HCT116 (cell line): Measurements from ENCODE around the gene GPS2. TPM values are rescaled to one million over a fixed set of nuclear protein-coding genes. Genes with fewer than 3 reads are reported as not detected.

Experiments
- ATAC-seq: fragments of 200-7000 bp; cut with Tn5 transposase; 2 replicates; pipeline ENCODE4 v1.9.1; 2020; ENCODE audit warnings: mild to moderate bottlenecking, moderate library complexity
- BruUV-seq: library from RNA; stranded (reverse); fragments of 400-500 nt; replicated peaks from 2 replicates; lab custom pipeline; 2021; lab: Mats Ljungman, UMichigan
- CTCF ChIA-PET: fragments of 300-600 bp; sonication (Branson Sonifier 250); formaldehyde crosslinking; loops from one replicate; lab custom pipeline; 2021; ENCODE audit warnings: antibody characterized with exemption; lab: Charles Lee
- POLR2A ChIA-PET: fragments of 300-600, 350-600 bp; sonication (Branson Sonifier 250); formaldehyde crosslinking; loops from one replicate; lab custom pipeline; 2021; ENCODE audit warnings: antibody characterized with exemption; lab: Charles Lee
- RAD21 ChIA-PET, 2 experiments: fragments of 300-600 bp; sonication (Branson Sonifier 250); formaldehyde crosslinking; loops; one replicate each; lab custom pipeline; 2023; ENCODE audit warnings: low total read pairs in 2 of 2; ENCODE audit not compliant: uncharacterized antibody in 2 of 2, unreplicated experiment in 2 of 2, low non-redundant PET in 1 of 2; lab: Charles Lee
- DNase-seq: peaks from one replicate; pipeline ENCODE4 v3.0.0-alpha.2; 2010; ENCODE audit warnings: low read depth, low spot score
- H2AFZ ChIP-seq: fragments of 200-600 bp; shearing (Covaris generic), sonication (generic); 2 replicates; pipeline ENCODE4 v1.6.1; 2017; ENCODE audit warnings: low read depth, mixed run types, mixed read lengths, antibody characterized with exemption, low read length; ENCODE audit not compliant: poor library complexity, severe bottlenecking
- H3K27ac ChIP-seq: 2 replicates; pipeline ENCODE4 v1.5.1; 2012; ENCODE audit warnings: low read depth, low read length
- H3K27me3 ChIP-seq: fragments of 200-600 bp; sonication (generic); 2 replicates; pipeline ENCODE4 v1.6.1; 2016; ENCODE audit warnings: mixed run types, low read length, mixed read lengths; ENCODE audit not compliant: insufficient read depth
- H3K36me3 ChIP-seq, 2 experiments: fragments of 200-500 bp in 1 of 2; fragments of 200-600 bp in 1 of 2; sonication (Bioruptor generic) in 1 of 2; sonication (generic) in 1 of 2; 2 replicates each; pipeline versions ENCODE4 v1.5.1 to v1.6.1; 2014 to 2016; ENCODE audit warnings: low read length in 2 of 2, inconsistent platforms in 1 of 2, mixed read lengths in 1 of 2, mixed run types in 1 of 2; ENCODE audit not compliant: insufficient read depth in 2 of 2, control insufficient read depth in 1 of 2
- H3K4me1 ChIP-seq, 2 experiments: fragments of 200-600 bp in 1 of 2; sonication (generic) in 1 of 2; 2 replicates each; pipeline versions ENCODE4 v1.5.1 to v1.6.1; 2012 to 2017; ENCODE audit warnings: low read length in 2 of 2, inconsistent platforms in 1 of 2, mild to moderate bottlenecking in 1 of 2, mixed read lengths in 1 of 2, mixed run types in 1 of 2, moderate library complexity in 1 of 2; ENCODE audit not compliant: insufficient read depth in 2 of 2, control insufficient read depth in 1 of 2
- H3K4me2 ChIP-seq: fragments of 200-600 bp; sonication (generic); 2 replicates; pipeline ENCODE4 v1.6.1; 2017; ENCODE audit warnings: mixed run types, low read length, mixed read lengths
- H3K4me3 ChIP-seq, 2 experiments: fragments of 200-600 bp in 1 of 2; sonication (generic) in 1 of 2; replicated peaks in 1 of 2; 2 replicates each; pipeline ENCODE4 v1.5.1; 2011 to 2016; ENCODE audit warnings: low read length in 2 of 2, control low read depth in 1 of 2, low read depth in 1 of 2, mild to moderate bottlenecking in 1 of 2, mixed read lengths in 1 of 2, mixed run types in 1 of 2
- H3K79me2 ChIP-seq: fragments of 200-600 bp; sonication (generic); 2 replicates; pipeline ENCODE4 v1.6.1; 2017; ENCODE audit warnings: mild to moderate bottlenecking, mixed run types, low read length, moderate library complexity, mixed read lengths; ENCODE audit not compliant: insufficient read depth
- H3K9ac ChIP-seq: fragments of 200-600 bp; sonication (generic); 2 replicates; pipeline ENCODE4 v1.6.1; 2016; ENCODE audit warnings: low read length, mixed read lengths
- H3K9me2 ChIP-seq: fragments of 200-600 bp; sonication (generic), shearing (Covaris generic); 2 replicates; pipeline ENCODE4 v1.6.1; 2017; ENCODE audit warnings: mixed run types, mild to moderate bottlenecking, moderate library complexity; ENCODE audit not compliant: insufficient read depth
- H3K9me3 ChIP-seq, 2 experiments: fragments of 200-500 bp in 1 of 2; fragments of 200-600 bp in 1 of 2; sonication (Bioruptor generic) in 1 of 2; sonication (generic) in 1 of 2; 2 replicates each; pipeline ENCODE4 v1.6.1; 2014 to 2017; ENCODE audit warnings: low read length in 2 of 2, mixed read lengths in 2 of 2, inconsistent platforms in 1 of 2, low read depth in 1 of 2, mild to moderate bottlenecking in 1 of 2, mixed run types in 1 of 2, moderate library complexity in 1 of 2; ENCODE audit not compliant: control insufficient read depth in 1 of 2, insufficient read depth in 1 of 2
- H4K20me1 ChIP-seq: fragments of 200-600 bp; sonication (generic), shearing (Covaris generic); 2 replicates; pipeline ENCODE4 v1.6.1; 2017; ENCODE audit warnings: mixed run types, mild to moderate bottlenecking, moderate library complexity; ENCODE audit not compliant: insufficient read depth
- CBX3 ChIP-seq: IDR thresholded peaks from 2 replicates; pipeline ENCODE4 v1.6.1; 2012; ENCODE audit warnings: low read depth
- CEBPB ChIP-seq: IDR thresholded peaks from 2 replicates; pipeline ENCODE4 v1.6.1; 2012; ENCODE audit warnings: low read depth
- CTCF ChIP-seq, 3 experiments: fragments of 200-600 bp in 1 of 3; sonication (generic) in 1 of 3; IDR thresholded peaks in 2 of 3; conservative IDR thresholded peaks in 1 of 3; 2 replicates each; pipeline ENCODE4 v1.5.1; 2012 to 2017; ENCODE audit warnings: low read depth in 2 of 3, low read length in 2 of 3, antibody characterized with exemption in 1 of 3, borderline replicate concordance in 1 of 3, control low read depth in 1 of 3, mild to moderate bottlenecking in 1 of 3, mixed read lengths in 1 of 3, mixed run types in 1 of 3, moderate library complexity in 1 of 3; ENCODE audit not compliant: insufficient read depth in 1 of 3
- EGR1 ChIP-seq: IDR thresholded peaks from 2 replicates; pipeline ENCODE4 v1.6.1; 2012; ENCODE audit warnings: low read depth
- ELF1 ChIP-seq: IDR thresholded peaks from 2 replicates; pipeline ENCODE4 v1.6.1; 2012; ENCODE audit warnings: low read depth, borderline replicate concordance
- POLR2A ChIP-seq: IDR thresholded peaks from 2 replicates; pipeline ENCODE4 v1.7.0; 2011; ENCODE audit warnings: borderline replicate concordance; ENCODE audit not compliant: insufficient read depth, insufficient read length; ENCODE audit errors: extremely low read depth
- POLR2AphosphoS5 ChIP-seq: IDR thresholded peaks from 2 replicates; pipeline ENCODE4 v1.6.1; 2011; ENCODE audit warnings: mild to moderate bottlenecking, low read depth, low read length, moderate library complexity
- RAD21 ChIP-seq: IDR thresholded peaks from 2 replicates; pipeline ENCODE4 v1.6.1; 2012; ENCODE audit warnings: low read depth, mild to moderate bottlenecking
- SP1 ChIP-seq: IDR thresholded peaks from 2 replicates; pipeline ENCODE4 v1.6.1; 2012; ENCODE audit warnings: low read depth
- SRF ChIP-seq: IDR thresholded peaks from 2 replicates; pipeline ENCODE4 v1.6.1; 2012; ENCODE audit warnings: low read depth
- TCF7L2 ChIP-seq: IDR thresholded peaks from 2 replicates; pipeline ENCODE4 v1.7.0; 2011; ENCODE audit warnings: borderline replicate concordance, inconsistent platforms; ENCODE audit not compliant: insufficient read depth, insufficient read length; ENCODE audit errors: extremely low read depth
- YY1 ChIP-seq: IDR thresholded peaks from 2 replicates; pipeline ENCODE4 v1.6.1; 2011; ENCODE audit warnings: low read length, low read depth, moderate library complexity, mild to moderate bottlenecking; ENCODE audit not compliant: insufficient replicate concordance; ENCODE audit errors: extremely low read depth
- ZBTB33 ChIP-seq: IDR thresholded peaks from 2 replicates; pipeline ENCODE4 v1.6.1; 2011; ENCODE audit warnings: mild to moderate bottlenecking, low read length, moderate library complexity; ENCODE audit not compliant: insufficient replicate concordance; ENCODE audit errors: extremely low read depth
- intact Hi-C: fragments of 100-400 bp; cut with micrococcal nuclease; formaldehyde crosslinking; loops from 2 replicates; pipeline ENCODE4 v1.10.0; 2022
- total RNA-seq: library from RNA; stranded (reverse); gene quantifications from one replicate; pipeline ENCODE4 v1.2.1, GENCODE V29; 2021; ENCODE audit not compliant: unreplicated experiment

The GPS2 gene
- total RNA-seq, 1 experiment from 2014 or later: 61.3 TPM

- intact Hi-C loops: loop anchor here (1.0 to 5.0 kb wide), 4 partner anchors 36 to 205 kb away; partner anchors contain the start of genes PLSCR3, SENP3 and ZBTB4
- no peak overlapping the region for H3K9ac ChIP-seq
- peaks cover 23 to 48% of the 10 kb centered on the region in 2 experiments for H3K4me1 ChIP-seq
- H3K27me3 ChIP-seq: no peaks in the 10 kb centered on the region
- H3K4me3 ChIP-seq: no peak overlapping the region
- RAD21 ChIA-PET: interaction anchor here in 1 of 2 experiments (0.7 to 2.0 kb wide), 2 partner anchors 46 to 79 kb away, joined by 4 to 6 read pairs; partner anchors contain the start of gene TMEM102
- no peaks in the 10 kb centered on the region for H3K36me3 ChIP-seq
- CTCF ChIA-PET: interaction anchor here (0.6 to 2.9 kb wide), 8 partner anchors 14 to 204 kb away, joined by 3 to 21 read pairs (median 6); partner anchors contain the start of genes NEURL4, SENP3 and TMEM102
- no peak for DNase-seq
- TF ChIP-seq SRF (no peak), SP1 (no peak), YY1 (no peak), POLR2AphosphoS5 (no peak), TCF7L2 (no peak), EGR1 (no peak), ELF1 (no peak), ZBTB33 (no peak), POLR2A (no peak), CEBPB (no peak), CBX3 (no peak), CTCF (IDR thresholded peaks at IDR 0.05 in 2 of 3, conservative IDR thresholded peaks at IDR 0.05 in 1 of 3; ENCODE audit: borderline replicate concordance in 1 of 3, insufficient read depth in 1 of 3, low read depth in 2 of 3, low read length in 2 of 3) (no peak), RAD21 (no peak)
- H3K79me2 ChIP-seq: peaks cover 6% of the 10 kb centered on the region; the same call in 1 of the 2 replicates
- H3K4me2 ChIP-seq: peak overlapping the region; percentile 60; the same call in 1 of the 2 replicates
- no peaks in the 10 kb centered on the region for H3K9me2 ChIP-seq
- no peak for ATAC-seq
- no peaks in the 10 kb centered on the region for H3K9me3 ChIP-seq
- H2AFZ ChIP-seq: no peak overlapping the region
- no peak overlapping the region for H3K27ac ChIP-seq
- H4K20me1 ChIP-seq: no peaks in the 10 kb centered on the region
- POLR2A ChIA-PET: interaction anchor here (0.7 to 0.8 kb wide), 2 partner anchors 79 to 227 kb away, joined by 3 to 4 read pairs; partner anchors contain the start of genes MPDU1 and TMEM102
- no TSS peak for BruUV-seq
These were observed 41.6 kb upstream of the GPS2 start for GRCh38 chr17:7356756-7357155.
